Measurements from ENCODE around the gene IFFO2.

The IFFO2 gene

GRCh38 chr1:18950401-18951026 lies 6.0 kb downstream of the IFFO2 start:
- no peak for DNase-seq (ENCODE audit: low read depth in 2 of 2)

GRCh38 chr1:18949686-18950400 lies 6.6 kb downstream of the IFFO2 start:
- no peak for DNase-seq (ENCODE audit: low read depth in 2 of 2)

GRCh38 chr1:18948913-18949685 lies 7.4 kb downstream of the IFFO2 start:
- DNase-seq (ENCODE audit: low read depth in 2 of 2) = no peak

GRCh38 chr1:18948048-18948912 lies 8.2 kb downstream of the IFFO2 start:
- no peak for DNase-seq (ENCODE audit: low read depth in 2 of 2)

- no peak for DNase-seq (ENCODE audit: low read depth in 2 of 2)
These were observed 8.9 kb downstream of the IFFO2 start for GRCh38 chr1:18947570-18947969.

- no peak for DNase-seq (ENCODE audit: low read depth in 2 of 2)
These were observed 9.7 kb downstream of the IFFO2 start for GRCh38 chr1:18946550-18947381.

GRCh38 chr1:18945401-18945849 lies 11.1 kb downstream of the IFFO2 start:
- no peak for DNase-seq (ENCODE audit: low read depth in 2 of 2)

GRCh38 chr1:18944810-18945209 lies 11.7 kb downstream of the IFFO2 start:
- no peak for DNase-seq (ENCODE audit: low read depth in 2 of 2)

GRCh38 chr1:18943914-18944572 lies 12.4 kb downstream of the IFFO2 start:
- no peak for DNase-seq (ENCODE audit: low read depth in 2 of 2)

GRCh38 chr1:18943162-18943561 lies 13.3 kb downstream of the IFFO2 start:
- DNase-seq (ENCODE audit: low read depth in 2 of 2) = no peak

- DNase-seq (ENCODE audit: low read depth in 2 of 2) = no peak
These were observed 14.1 kb downstream of the IFFO2 start for GRCh38 chr1:18942340-18942739.

GRCh38 chr1:18941221-18942141 lies 15.0 kb downstream of the IFFO2 start:
- no peak for DNase-seq (ENCODE audit: low read depth in 2 of 2)

- no peak for DNase-seq (ENCODE audit: low read depth in 2 of 2)
These were observed 16.0 kb downstream of the IFFO2 start for GRCh38 chr1:18940303-18941020.

- DNase-seq (ENCODE audit: low read depth in 2 of 2) = no peak
These were observed 16.8 kb downstream of the IFFO2 start for GRCh38 chr1:18939398-18940302.

- no peak for DNase-seq (ENCODE audit: low read depth in 2 of 2)
These were observed 17.8 kb downstream of the IFFO2 start for GRCh38 chr1:18938707-18939070.

GRCh38 chr1:18938008-18938706 lies 18.3 kb downstream of the IFFO2 start:
- DNase-seq (ENCODE audit: low read depth in 2 of 2) = no peak

- no peak for DNase-seq (ENCODE audit: low read depth in 2 of 2)
These were observed 18.9 kb downstream of the IFFO2 start for GRCh38 chr1:18937539-18937938.
